ENCODE measurements around the gene LSAMP. TPM values are rescaled to one million over a fixed set of nuclear protein-coding genes. Genes with fewer than 3 reads are reported as not detected.

LSAMP gene
- total and polyA plus RNA-seq, 2 donors (not counting 1 experiment from before 2014, with no cell fraction given): not detected

DNA sequence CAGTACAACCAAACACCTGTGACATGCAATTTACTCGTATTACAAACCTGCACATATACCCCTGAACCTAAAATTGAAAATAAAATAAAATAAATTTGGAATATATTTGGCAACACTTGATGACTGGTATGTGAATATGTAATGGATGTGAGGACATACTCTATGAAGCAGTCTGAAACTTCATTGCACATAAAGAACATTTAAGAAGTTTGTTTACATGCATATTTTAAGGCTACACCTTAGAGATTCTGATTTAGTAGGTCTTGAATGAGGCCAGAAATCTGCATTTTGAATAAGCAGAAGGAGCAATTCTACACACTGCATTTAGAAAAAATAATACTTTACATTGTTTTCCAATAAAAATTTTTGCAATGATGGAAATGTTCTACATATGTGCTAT, 284.7 kb downstream of the LSAMP start:
- no CpG with 5 or more reads among the region's 1 CpG for WGBS (ENCODE audit: insufficient coverage)
- TF ChIP-seq EZH2 (IDR thresholded peaks at IDR 0.05; ENCODE audit: borderline replicate concordance, insufficient read depth, low read depth, low read length, poor library complexity, severe bottlenecking): no peak
- TF ChIP-seq, protein P1, sequence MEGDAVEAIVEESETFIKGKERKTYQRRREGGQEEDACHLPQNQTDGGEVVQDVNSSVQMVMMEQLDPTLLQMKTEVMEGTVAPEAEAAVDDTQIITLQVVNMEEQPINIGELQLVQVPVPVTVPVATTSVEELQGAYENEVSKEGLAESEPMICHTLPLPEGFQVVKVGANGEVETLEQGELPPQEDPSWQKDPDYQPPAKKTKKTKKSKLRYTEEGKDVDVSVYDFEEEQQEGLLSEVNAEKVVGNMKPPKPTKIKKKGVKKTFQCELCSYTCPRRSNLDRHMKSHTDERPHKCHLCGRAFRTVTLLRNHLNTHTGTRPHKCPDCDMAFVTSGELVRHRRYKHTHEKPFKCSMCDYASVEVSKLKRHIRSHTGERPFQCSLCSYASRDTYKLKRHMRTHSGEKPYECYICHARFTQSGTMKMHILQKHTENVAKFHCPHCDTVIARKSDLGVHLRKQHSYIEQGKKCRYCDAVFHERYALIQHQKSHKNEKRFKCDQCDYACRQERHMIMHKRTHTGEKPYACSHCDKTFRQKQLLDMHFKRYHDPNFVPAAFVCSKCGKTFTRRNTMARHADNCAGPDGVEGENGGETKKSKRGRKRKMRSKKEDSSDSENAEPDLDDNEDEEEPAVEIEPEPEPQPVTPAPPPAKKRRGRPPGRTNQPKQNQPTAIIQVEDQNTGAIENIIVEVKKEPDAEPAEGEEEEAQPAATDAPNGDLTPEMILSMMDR (IDR thresholded peaks at IDR 0.05): no peak
- no peaks in the 10 kb centered on the region for H3K9me3 Mint-ChIP-seq (ENCODE audit: insufficient read depth)
- no peaks in the 10 kb centered on the region for H4K20me1 ChIP-seq (ENCODE audit: control insufficient read depth, insufficient read depth, low read length, poor library complexity, severe bottlenecking)
- H3K27me3 ChIP-seq (replicated peaks in 1 of 4; ENCODE audit: control extremely low read depth in 1 of 4, control insufficient read depth in 3 of 4, insufficient read depth in 4 of 4, low read length in 3 of 4): no peaks in the 10 kb centered on the region
- H3K4me2 ChIP-seq (replicated peaks; ENCODE audit: low read depth, low read length, poor library complexity, severe bottlenecking): no peak overlapping the region
- no peak overlapping the region for H3K4me3 ChIP-seq (ENCODE audit: control extremely low read depth in 1 of 5, extremely low read depth in 1 of 5, insufficient read depth in 1 of 5, low read depth in 2 of 5, low read length in 4 of 5)
- no peak overlapping the region for H3K27ac Mint-ChIP-seq
- H3K4me3 Mint-ChIP-seq: no peak overlapping the region
- H3K27ac ChIP-seq (ENCODE audit: low read length in 2 of 2): no peak overlapping the region
- no peaks in the 10 kb centered on the region for H3K4me1 ChIP-seq (ENCODE audit: control insufficient read depth in 2 of 2, insufficient read depth in 2 of 2, low read length in 2 of 2)
- ChIA-PET CTCF (no interaction called here), POLR2A (no interaction called here)
- H2AFZ ChIP-seq (ENCODE audit: insufficient read depth, low read depth, low read length, poor library complexity, severe bottlenecking): no peak overlapping the region
- intact Hi-C loops (cut with micrococcal nuclease): no loop called here
- no peaks in the 10 kb centered on the region for H3K79me2 ChIP-seq (ENCODE audit: control insufficient read depth, insufficient read depth, low read length)
- H3K27me3 Mint-ChIP-seq: no peaks in the 10 kb centered on the region
- no peaks in the 10 kb centered on the region for H3K4me1 Mint-ChIP-seq
- ATAC-seq (ENCODE audit: low read depth): no peak
- DNase-seq: no peak
- no peaks in the 10 kb centered on the region for H3K36me3 ChIP-seq (replicated peaks in 1 of 2; ENCODE audit: control extremely low read depth in 1 of 2, control insufficient read depth in 1 of 2, extremely low read depth in 1 of 2, insufficient read depth in 2 of 2, low read length in 1 of 2)
- no peaks in the 10 kb centered on the region for H3K9me3 ChIP-seq (ENCODE audit: control extremely low read depth in 1 of 3, control insufficient read depth in 2 of 3, insufficient read depth in 1 of 3, low read length in 2 of 3)
- H3K9ac ChIP-seq (ENCODE audit: low read length): no peak overlapping the region

DNA sequence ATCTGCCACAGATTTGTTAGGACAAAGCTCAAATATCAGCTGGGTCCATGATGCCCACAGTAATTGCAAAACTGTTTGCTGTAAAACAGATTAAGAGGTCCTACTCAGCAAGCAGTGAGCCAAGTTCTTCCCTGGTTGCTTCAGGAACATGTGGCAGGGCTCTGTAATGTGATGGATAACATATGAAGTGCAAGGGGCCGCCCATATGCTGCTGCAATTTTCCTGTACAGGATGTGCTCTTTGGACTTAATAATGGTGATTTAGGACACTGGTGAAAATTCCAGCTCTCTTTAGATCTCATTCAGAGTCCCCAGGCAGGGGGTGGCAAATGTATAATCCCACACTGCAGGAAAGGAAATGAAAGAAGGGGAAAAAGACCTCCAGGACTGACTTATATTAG, 289.4 kb downstream of the LSAMP start:
- H3K4me2 ChIP-seq (replicated peaks; ENCODE audit: low read depth, low read length, poor library complexity, severe bottlenecking): no peak overlapping the region
- Mint-ChIP-seq H3K27ac (no peak overlapping the region), H3K4me3 (no peak overlapping the region), H3K4me1 (no peaks in the 10 kb centered on the region), H3K9me3 (ENCODE audit: insufficient read depth) (no peaks in the 10 kb centered on the region), H3K27me3 (no peaks in the 10 kb centered on the region)
- H3K9ac ChIP-seq (ENCODE audit: low read length): no peak overlapping the region
- POLR2A ChIA-PET: no interaction called here
- no peak overlapping the region for H3K4me3 ChIP-seq (ENCODE audit: control extremely low read depth in 1 of 5, extremely low read depth in 1 of 5, insufficient read depth in 1 of 5, low read depth in 2 of 5, low read length in 4 of 5)
- no peaks in the 10 kb centered on the region for H3K9me3 ChIP-seq (ENCODE audit: control extremely low read depth in 1 of 3, control insufficient read depth in 2 of 3, insufficient read depth in 1 of 3, low read length in 2 of 3)
- H3K36me3 ChIP-seq (replicated peaks in 1 of 2; ENCODE audit: control extremely low read depth in 1 of 2, control insufficient read depth in 1 of 2, extremely low read depth in 1 of 2, insufficient read depth in 2 of 2, low read length in 1 of 2): no peaks in the 10 kb centered on the region
- H4K20me1 ChIP-seq (ENCODE audit: control insufficient read depth, insufficient read depth, low read length, poor library complexity, severe bottlenecking): no peaks in the 10 kb centered on the region
- ATAC-seq (ENCODE audit: low read depth) (no peak), DNase-seq (no peak)
- WGBS (ENCODE audit: insufficient coverage): 55% methylated on average over 1 of the region's 1 CpG
- TF ChIP-seq EZH2 (IDR thresholded peaks at IDR 0.05; ENCODE audit: borderline replicate concordance, insufficient read depth, low read depth, low read length, poor library complexity, severe bottlenecking): no peak
- TF ChIP-seq, protein P1 (IDR thresholded peaks at IDR 0.05): no peak
- CTCF ChIA-PET: no interaction called here
- no peaks in the 10 kb centered on the region for H3K4me1 ChIP-seq (ENCODE audit: control insufficient read depth in 2 of 2, insufficient read depth in 2 of 2, low read length in 2 of 2)
- H3K27ac ChIP-seq (ENCODE audit: low read length in 2 of 2): no peak overlapping the region
- H2AFZ ChIP-seq (ENCODE audit: insufficient read depth, low read depth, low read length, poor library complexity, severe bottlenecking): no peak overlapping the region
- no peaks in the 10 kb centered on the region for H3K27me3 ChIP-seq (replicated peaks in 1 of 4; ENCODE audit: control extremely low read depth in 1 of 4, control insufficient read depth in 3 of 4, insufficient read depth in 4 of 4, low read length in 3 of 4)
- intact Hi-C loops (cut with micrococcal nuclease): no loop called here
- no peaks in the 10 kb centered on the region for H3K79me2 ChIP-seq (ENCODE audit: control insufficient read depth, insufficient read depth, low read length)
